ENCODE measurements around the gene PRAC2. TPM values are rescaled to one million over a fixed set of nuclear protein-coding genes. Genes with fewer than 3 reads are reported as not detected.

The PRAC2 gene
- polyA plus RNA-seq, 1 of the 3 experiments (the other 2 are of a cell fraction) = not detected

DNA sequence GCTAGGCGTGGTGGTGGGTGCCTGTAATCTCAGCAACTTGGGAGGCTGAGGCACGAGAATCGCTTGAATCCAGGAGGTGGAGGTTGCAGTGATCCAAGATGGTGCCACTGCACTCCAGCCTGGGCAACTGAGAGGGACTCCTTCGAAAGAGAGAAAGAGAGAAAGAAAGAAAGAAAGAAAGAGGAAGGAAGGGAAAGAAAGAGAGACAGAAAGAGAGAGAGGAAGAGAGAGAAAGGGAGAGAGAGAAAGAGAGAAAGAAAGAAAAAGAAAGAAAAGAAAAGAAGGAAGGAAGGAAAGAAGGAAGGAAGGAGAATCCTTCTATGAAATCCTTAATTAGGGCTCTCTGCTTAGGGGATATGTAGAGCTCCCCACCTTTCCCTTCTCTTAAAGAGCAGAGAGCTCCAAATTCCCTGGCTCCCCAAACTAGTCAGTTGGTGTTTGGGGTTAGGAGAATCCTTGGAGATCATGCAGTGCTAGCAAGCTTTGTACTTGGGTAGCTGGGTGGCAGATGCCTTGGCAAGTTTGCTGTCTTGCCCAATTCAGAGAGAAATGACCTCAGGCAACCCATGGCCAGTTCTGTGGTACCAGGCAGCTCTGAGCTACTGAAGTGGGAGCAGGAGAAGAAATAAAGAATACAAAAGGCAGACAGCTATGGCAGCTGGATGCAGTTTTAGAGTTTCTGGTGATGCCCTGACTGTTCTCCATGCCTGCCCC is 14.5 kb downstream of the PRAC2 start:
- Histone ChIP-seq H3K27ac (ENCODE audit: low read depth in 2 of 2, low read length in 1 of 2) (no peak overlapping the region), H4K20me1 (ENCODE audit: insufficient read depth) (no peaks in the 10 kb centered on the region), H3K9me2 (no peaks in the 10 kb centered on the region), H3F3A (replicated peaks; ENCODE audit: insufficient read depth) (no peaks in the 10 kb centered on the region), H3K4me1 (ENCODE audit: control insufficient read depth in 1 of 2, insufficient read depth in 2 of 2, low read depth in 1 of 2, low read length in 1 of 2) (no peaks in the 10 kb centered on the region), H3K4me2 (no peak overlapping the region), H3K9ac (no peak overlapping the region), H3K79me2 (ENCODE audit: insufficient read depth) (no peaks in the 10 kb centered on the region), H3K9me3 (no peaks in the 10 kb centered on the region), H2AFZ (ENCODE audit: low read depth) (no peak overlapping the region), H3K27me3 (ENCODE audit: insufficient read depth) (peaks cover 98% of the 10 kb centered on the region), H3K36me3 (replicated peaks in 1 of 2; ENCODE audit: control insufficient read depth in 1 of 2, insufficient read depth in 2 of 2, low read length in 1 of 2) (no peaks in the 10 kb centered on the region), H3K4me3 (ENCODE audit: low read depth in 2 of 2, low read length in 1 of 2) (no peak overlapping the region)
- no peak for DNase-seq
- POLR2A ChIA-PET = interaction anchor here (0.6 kb wide), 1 partner anchor 9 kb away, joined by 4 read pairs; the partner anchor contains the start of gene HOXB13
- TF ChIP-seq FOSL2 (IDR thresholded peaks at IDR 0.05; ENCODE audit: borderline replicate concordance, low read depth) (no peak), RCOR1 (IDR thresholded peaks at IDR 0.05; ENCODE audit: low read length) (no peak)
- TF ChIP-seq, protein P1, sequence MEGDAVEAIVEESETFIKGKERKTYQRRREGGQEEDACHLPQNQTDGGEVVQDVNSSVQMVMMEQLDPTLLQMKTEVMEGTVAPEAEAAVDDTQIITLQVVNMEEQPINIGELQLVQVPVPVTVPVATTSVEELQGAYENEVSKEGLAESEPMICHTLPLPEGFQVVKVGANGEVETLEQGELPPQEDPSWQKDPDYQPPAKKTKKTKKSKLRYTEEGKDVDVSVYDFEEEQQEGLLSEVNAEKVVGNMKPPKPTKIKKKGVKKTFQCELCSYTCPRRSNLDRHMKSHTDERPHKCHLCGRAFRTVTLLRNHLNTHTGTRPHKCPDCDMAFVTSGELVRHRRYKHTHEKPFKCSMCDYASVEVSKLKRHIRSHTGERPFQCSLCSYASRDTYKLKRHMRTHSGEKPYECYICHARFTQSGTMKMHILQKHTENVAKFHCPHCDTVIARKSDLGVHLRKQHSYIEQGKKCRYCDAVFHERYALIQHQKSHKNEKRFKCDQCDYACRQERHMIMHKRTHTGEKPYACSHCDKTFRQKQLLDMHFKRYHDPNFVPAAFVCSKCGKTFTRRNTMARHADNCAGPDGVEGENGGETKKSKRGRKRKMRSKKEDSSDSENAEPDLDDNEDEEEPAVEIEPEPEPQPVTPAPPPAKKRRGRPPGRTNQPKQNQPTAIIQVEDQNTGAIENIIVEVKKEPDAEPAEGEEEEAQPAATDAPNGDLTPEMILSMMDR (IDR thresholded peaks at IDR 0.05) = no peak
- CTCF ChIA-PET = interaction anchor here (1.1 to 3.4 kb wide), 6 partner anchors 10 to 147 kb away, joined by 3 to 20 read pairs (median 14); partner anchors contain the start of gene PRAC2
- WGBS (ENCODE audit: low lambda C conversion rate) = 11% methylated on average over 4 of the region's 4 CpGs

DNA sequence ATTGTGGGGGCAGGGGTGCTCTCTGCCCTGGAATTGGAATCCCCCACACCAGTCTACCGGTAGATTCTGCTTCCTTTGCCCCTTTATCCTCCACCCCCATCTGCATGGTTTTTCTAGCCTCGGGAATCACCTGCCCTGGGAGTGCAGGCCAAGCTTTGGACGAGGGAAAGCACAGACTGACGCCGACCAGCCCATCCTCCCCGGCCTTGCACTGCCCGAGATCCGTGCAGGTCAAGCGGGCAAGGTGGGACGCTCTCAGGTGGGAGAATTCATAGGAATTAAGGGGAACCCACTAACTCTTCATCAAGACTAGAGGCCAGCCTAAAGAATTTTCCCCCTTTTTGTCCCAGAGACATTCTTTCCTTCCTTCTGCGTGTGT is 15.4 kb downstream of the PRAC2 start:
- no peak overlapping the region for H3K4me3 ChIP-seq (ENCODE audit: low read depth in 2 of 2, low read length in 1 of 2)
- DNase-seq = no peak
- no peaks in the 10 kb centered on the region for H3K9me3 ChIP-seq
- H3F3A ChIP-seq (replicated peaks; ENCODE audit: insufficient read depth) = no peaks in the 10 kb centered on the region
- no peaks in the 10 kb centered on the region for H3K9me2 ChIP-seq
- no peaks in the 10 kb centered on the region for H3K4me1 ChIP-seq (ENCODE audit: control insufficient read depth in 1 of 2, insufficient read depth in 2 of 2, low read depth in 1 of 2, low read length in 1 of 2)
- ChIA-PET POLR2A (no interaction called here), CTCF (interaction anchor here (0.9 to 3.4 kb wide), 7 partner anchors 11 to 294 kb away, joined by 3 to 20 read pairs (median 10); partner anchors contain the start of gene PRAC2)
- no peak overlapping the region for H2AFZ ChIP-seq (ENCODE audit: low read depth)
- 10% methylated on average over 11 of the region's 11 CpGs for WGBS (ENCODE audit: low lambda C conversion rate)
- H4K20me1 ChIP-seq (ENCODE audit: insufficient read depth) = no peaks in the 10 kb centered on the region
- TF ChIP-seq GABPA (IDR thresholded peaks at IDR 0.05; ENCODE audit: low read depth) (no peak), RCOR1 (IDR thresholded peaks at IDR 0.05; ENCODE audit: low read length) (no peak), RAD21 (IDR thresholded peaks at IDR 0.05; ENCODE audit: low read length) (no peak), RFX5 (IDR thresholded peaks at IDR 0.05; ENCODE audit: low read length) (no peak), ELF1 (IDR thresholded peaks at IDR 0.05) (no peak), EP300 (IDR thresholded peaks at IDR 0.05; ENCODE audit: borderline replicate concordance in 1 of 2, low read depth in 1 of 2, low read length in 1 of 2) (no peak), MXI1 (IDR thresholded peaks at IDR 0.05; ENCODE audit: low read depth, low read length) (no peak), SMC3 (IDR thresholded peaks at IDR 0.05; ENCODE audit: low read depth, low read length) (no peak), TCF12 (IDR thresholded peaks at IDR 0.05) (no peak), EZH2phosphoT487 (IDR thresholded peaks at IDR 0.05; ENCODE audit: borderline replicate concordance, low read depth) (no peak), FOSL2 (IDR thresholded peaks at IDR 0.05; ENCODE audit: borderline replicate concordance, low read depth) (no peak), FOXJ3 (CRISPR knock-in tag; IDR thresholded peaks at IDR 0.05) (no peak), NFIC (IDR thresholded peaks at IDR 0.05; ENCODE audit: borderline replicate concordance) (no peak), GATA2 (CRISPR knock-in tag; IDR thresholded peaks at IDR 0.05) (no peak)
- TF ChIP-seq, protein P2, sequence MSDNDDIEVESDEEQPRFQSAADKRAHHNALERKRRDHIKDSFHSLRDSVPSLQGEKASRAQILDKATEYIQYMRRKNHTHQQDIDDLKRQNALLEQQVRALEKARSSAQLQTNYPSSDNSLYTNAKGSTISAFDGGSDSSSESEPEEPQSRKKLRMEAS (IDR thresholded peaks at IDR 0.05; ENCODE audit: low read depth) = no peak
- TF ChIP-seq, protein P3, sequence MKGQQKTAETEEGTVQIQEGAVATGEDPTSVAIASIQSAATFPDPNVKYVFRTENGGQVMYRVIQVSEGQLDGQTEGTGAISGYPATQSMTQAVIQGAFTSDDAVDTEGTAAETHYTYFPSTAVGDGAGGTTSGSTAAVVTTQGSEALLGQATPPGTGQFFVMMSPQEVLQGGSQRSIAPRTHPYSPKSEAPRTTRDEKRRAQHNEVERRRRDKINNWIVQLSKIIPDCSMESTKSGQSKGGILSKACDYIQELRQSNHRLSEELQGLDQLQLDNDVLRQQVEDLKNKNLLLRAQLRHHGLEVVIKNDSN (IDR thresholded peaks at IDR 0.05; ENCODE audit: borderline replicate concordance, low read depth) = no peak
- TF ChIP-seq, protein P4, sequence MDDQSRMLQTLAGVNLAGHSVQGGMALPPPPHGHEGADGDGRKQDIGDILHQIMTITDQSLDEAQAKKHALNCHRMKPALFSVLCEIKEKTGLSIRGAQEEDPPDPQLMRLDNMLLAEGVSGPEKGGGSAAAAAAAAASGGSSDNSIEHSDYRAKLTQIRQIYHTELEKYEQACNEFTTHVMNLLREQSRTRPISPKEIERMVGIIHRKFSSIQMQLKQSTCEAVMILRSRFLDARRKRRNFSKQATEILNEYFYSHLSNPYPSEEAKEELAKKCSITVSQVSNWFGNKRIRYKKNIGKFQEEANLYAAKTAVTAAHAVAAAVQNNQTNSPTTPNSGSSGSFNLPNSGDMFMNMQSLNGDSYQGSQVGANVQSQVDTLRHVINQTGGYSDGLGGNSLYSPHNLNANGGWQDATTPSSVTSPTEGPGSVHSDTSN (IDR thresholded peaks at IDR 0.05) = no peak
- TF ChIP-seq, protein P5, sequence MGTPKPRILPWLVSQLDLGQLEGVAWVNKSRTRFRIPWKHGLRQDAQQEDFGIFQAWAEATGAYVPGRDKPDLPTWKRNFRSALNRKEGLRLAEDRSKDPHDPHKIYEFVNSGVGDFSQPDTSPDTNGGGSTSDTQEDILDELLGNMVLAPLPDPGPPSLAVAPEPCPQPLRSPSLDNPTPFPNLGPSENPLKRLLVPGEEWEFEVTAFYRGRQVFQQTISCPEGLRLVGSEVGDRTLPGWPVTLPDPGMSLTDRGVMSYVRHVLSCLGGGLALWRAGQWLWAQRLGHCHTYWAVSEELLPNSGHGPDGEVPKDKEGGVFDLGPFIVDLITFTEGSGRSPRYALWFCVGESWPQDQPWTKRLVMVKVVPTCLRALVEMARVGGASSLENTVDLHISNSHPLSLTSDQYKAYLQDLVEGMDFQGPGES (IDR thresholded peaks at IDR 0.05; ENCODE audit: low read depth, low read length) = no peak
- H3K27ac ChIP-seq (ENCODE audit: low read depth in 2 of 2, low read length in 1 of 2) = no peak overlapping the region
- H3K4me2 ChIP-seq = no peak overlapping the region
- no peaks in the 10 kb centered on the region for H3K79me2 ChIP-seq (ENCODE audit: insufficient read depth)
- H3K9ac ChIP-seq = no peak overlapping the region
- H3K36me3 ChIP-seq (replicated peaks in 1 of 2; ENCODE audit: control insufficient read depth in 1 of 2, insufficient read depth in 2 of 2, low read length in 1 of 2) = no peaks in the 10 kb centered on the region
- peaks cover 98% of the 10 kb centered on the region for H3K27me3 ChIP-seq (ENCODE audit: insufficient read depth)
